CD14-positive monocyte (primary cell): ENCODE data around the gene ADAMTS17. TPM values are rescaled to one million over a fixed set of nuclear protein-coding genes. Genes with fewer than 3 reads are reported as not detected.

Experiments used
- DNase-seq, 3 donors: peaks; one replicate each; pipeline ENCODE4 v3.0.0-alpha.2; 2011 to 2022
- H2AFZ ChIP-seq: 2 replicates; pipeline ENCODE4 v1.6.0; 2012; ENCODE audit warnings: mild to moderate bottlenecking, low read depth, low read length, inconsistent platforms; ENCODE audit not compliant: insufficient read depth, poor library complexity, severe bottlenecking
- H3K27ac ChIP-seq, 2 donors: 1 replicate in 1 of 2; 2 replicates in 1 of 2; pipeline ENCODE4 v1.5.1; 2012 to 2013; ENCODE audit warnings: low read length in 2 of 2, control low read depth in 1 of 2, inconsistent platforms in 1 of 2, low read depth in 1 of 2, mild to moderate bottlenecking in 1 of 2
- H3K27me3 ChIP-seq, 2 donors: one replicate each; pipeline versions ENCODE4 v1.6.0 to v1.6.1; 2011 to 2013; ENCODE audit warnings: low read length in 2 of 2; ENCODE audit not compliant: control insufficient read depth in 2 of 2, insufficient read depth in 2 of 2
- H3K36me3 ChIP-seq, 2 donors: replicated peaks in 1 of 2; 1 replicate in 1 of 2; 2 replicates in 1 of 2; pipeline versions ENCODE4 v1.5.1 to v1.6.1; 2012 to 2013; ENCODE audit warnings: low read length in 2 of 2, control low read depth in 1 of 2, inconsistent platforms in 1 of 2, mild to moderate bottlenecking in 1 of 2; ENCODE audit not compliant: insufficient read depth in 2 of 2, control insufficient read depth in 1 of 2
- H3K4me1 ChIP-seq, 2 donors: 1 replicate in 1 of 2; 2 replicates in 1 of 2; pipeline versions ENCODE4 v1.5.1 to v1.6.1; 2012 to 2013; ENCODE audit warnings: low read length in 2 of 2, control low read depth in 1 of 2, inconsistent platforms in 1 of 2, mild to moderate bottlenecking in 1 of 2, moderate library complexity in 1 of 2; ENCODE audit not compliant: insufficient read depth in 2 of 2, control insufficient read depth in 1 of 2
- H3K4me2 ChIP-seq: replicated peaks from 2 replicates; pipeline ENCODE3; 2012; ENCODE audit warnings: low read length, moderate library complexity, mild to moderate bottlenecking; ENCODE audit not compliant: poor library complexity, severe bottlenecking; ENCODE audit errors: extremely low read depth
- H3K4me3 ChIP-seq, 3 experiments: fragments of 200-600 bp in 1 of 3; sonication (generic) in 1 of 3; replicated peaks in 1 of 3; 1 replicate in 2 of 3; 2 replicates in 1 of 3; pipeline ENCODE4 v1.5.1; 2011 to 2013; ENCODE audit warnings: low read length in 3 of 3, mild to moderate bottlenecking in 3 of 3, control low read depth in 2 of 3, low read depth in 2 of 3, inconsistent platforms in 1 of 3, moderate library complexity in 1 of 3
- H3K79me2 ChIP-seq: 2 replicates; pipeline ENCODE4 v1.6.0; 2012; ENCODE audit warnings: mild to moderate bottlenecking, control low read depth, inconsistent platforms, low read length, moderate library complexity; ENCODE audit not compliant: insufficient read depth
- H3K9ac ChIP-seq: 2 replicates; pipeline ENCODE4 v1.6.0; 2017; ENCODE audit warnings: low read length, mild to moderate bottlenecking; ENCODE audit not compliant: insufficient read depth, poor library complexity, severe bottlenecking
- H3K9me3 ChIP-seq, 2 donors: replicated peaks in 1 of 2; 1 replicate in 1 of 2; 2 replicates in 1 of 2; pipeline versions ENCODE4 v1.5.1 to v1.6.1; 2012 to 2013; ENCODE audit warnings: low read length in 2 of 2, control low read depth in 1 of 2; ENCODE audit not compliant: control insufficient read depth in 1 of 2, insufficient read depth in 1 of 2
- H4K20me1 ChIP-seq: 2 replicates; pipeline ENCODE4 v1.6.0; 2012; ENCODE audit warnings: mild to moderate bottlenecking, low read length, control low read depth, moderate library complexity; ENCODE audit not compliant: insufficient read depth
- H3K27ac Mint-ChIP-seq, 7 donors: one replicate each; pipeline ENCODE4 v1.8.0; 2020; ENCODE audit warnings: mild to moderate bottlenecking in 7 of 7, mixed read lengths in 7 of 7, moderate library complexity in 6 of 7, inconsistent platforms in 2 of 7
- H3K27me3 Mint-ChIP-seq, 3 donors: one replicate each; pipeline ENCODE4 v1.8.0; 2021 to 2022; ENCODE audit warnings: low read depth in 3 of 3, mild to moderate bottlenecking in 3 of 3, mixed read lengths in 3 of 3, moderate library complexity in 3 of 3, inconsistent platforms in 1 of 3
- H3K36me3 Mint-ChIP-seq, 2 donors: one replicate each; pipeline ENCODE4 v1.8.0; 2020; ENCODE audit warnings: mixed read lengths in 2 of 2, inconsistent platforms in 1 of 2, mild to moderate bottlenecking in 1 of 2
- H3K4me1 Mint-ChIP-seq: one replicate; pipeline ENCODE4 v1.8.0; 2020; ENCODE audit warnings: mild to moderate bottlenecking, mixed read lengths
- H3K4me3 Mint-ChIP-seq, 2 donors: one replicate each; pipeline ENCODE4 v1.8.0; 2020; ENCODE audit warnings: mild to moderate bottlenecking in 2 of 2, mixed read lengths in 2 of 2, moderate library complexity in 1 of 2
- H3K9me3 Mint-ChIP-seq, 7 donors: one replicate each; pipeline ENCODE4 v1.8.0; 2020 to 2022; ENCODE audit warnings: mixed read lengths in 7 of 7, mild to moderate bottlenecking in 6 of 7, moderate library complexity in 6 of 7, inconsistent platforms in 2 of 7
- CTCF ChIP-seq: fragments of 200-600 bp; IDR thresholded peaks from one replicate; pipeline ENCODE4 v1.8.0; 2022; ENCODE audit warnings: antibody characterized with exemption, mild to moderate bottlenecking
- WGBS: methylation state at CpG from one replicate; pipeline ENCODE4 v1.1.5; 2013; ENCODE audit warnings: missing lambda C conversion rate; ENCODE audit not compliant: insufficient coverage; 5-methylcytosine and 5-hydroxymethylcytosine counted together
- intact Hi-C, 2 donors: fragments of 100-400 bp; cut with micrococcal nuclease; formaldehyde crosslinking; loops; one replicate each; pipeline versions ENCODE4 v1.15.0 to v1.15.1; 2023
- polyA plus RNA-seq, 3 donors: library from polyadenylated mRNA; depleted of rRNA in 1 of 3; unstranded in 2 of 3; stranded (reverse) in 1 of 3; fragments of 300-500 nt in 2 of 3; fragments of >200 nt in 1 of 3; fragmentation: Illumina TruSeq in 2 of 3; gene quantifications; 1 replicate in 2 of 3; 2 replicates in 1 of 3; pipeline ENCODE4 v1.2.3, GENCODE V29; 2012 to 2021

The ADAMTS17 gene
- polyA plus RNA-seq, 3 donors: 0.03 to 0.25 TPM; not detected in 1

GRCh38 chr15:100242989-100243388 is 98.8 kb downstream of the ADAMTS17 start:
- no peaks in the 10 kb centered on the region for H3K36me3 ChIP-seq
- no peaks in the 10 kb centered on the region for H3K36me3 Mint-ChIP-seq
- no peak overlapping the region for H3K4me3 ChIP-seq
- no peak overlapping the region for H3K4me3 Mint-ChIP-seq
- TF ChIP-seq CTCF: no peak
- H3K9ac ChIP-seq: no peak overlapping the region
- no peak overlapping the region for H3K4me2 ChIP-seq
- no peaks in the 10 kb centered on the region for H3K4me1 ChIP-seq
- no peaks in the 10 kb centered on the region for H3K79me2 ChIP-seq
- no peak overlapping the region for H2AFZ ChIP-seq
- H3K27me3 ChIP-seq: no peaks in the 10 kb centered on the region
- peaks cover 13 to 58% (median 20%) of the 10 kb centered on the region in 7 donors for H3K9me3 Mint-ChIP-seq
- no peaks in the 10 kb centered on the region for H3K4me1 Mint-ChIP-seq
- H4K20me1 ChIP-seq: no peaks in the 10 kb centered on the region
- H3K9me3 ChIP-seq: peaks cover 13 to 35% of the 10 kb centered on the region in 2 donors
- DNase-seq: no peak
- H3K27ac ChIP-seq: no peak overlapping the region
- H3K27me3 Mint-ChIP-seq: peaks cover 0 to 4% (median 2%) of the 10 kb centered on the region in 3 donors
- intact Hi-C loops: no loop called here
- no peak overlapping the region for H3K27ac Mint-ChIP-seq
- WGBS: 100% methylated on average over 1 of the region's 2 CpGs

- H3K36me3 ChIP-seq: no peaks in the 10 kb centered on the region
- no peak overlapping the region for H3K27ac ChIP-seq
- no peaks in the 10 kb centered on the region for H3K4me1 ChIP-seq
- H3K27me3 Mint-ChIP-seq: peaks cover 0 to 4% (median 2%) of the 10 kb centered on the region in 3 donors
- no peaks in the 10 kb centered on the region for H3K27me3 ChIP-seq
- no peak overlapping the region for H2AFZ ChIP-seq
- H3K9me3 ChIP-seq: peaks cover 13 to 35% of the 10 kb centered on the region in 2 donors
- intact Hi-C loops: no loop called here
- no peaks in the 10 kb centered on the region for H3K36me3 Mint-ChIP-seq
- DNase-seq: no peak
- H3K4me3 ChIP-seq: no peak overlapping the region
- H3K4me1 Mint-ChIP-seq: no peaks in the 10 kb centered on the region
- no peak overlapping the region for H3K4me2 ChIP-seq
- no peak overlapping the region for H3K4me3 Mint-ChIP-seq
- no peak overlapping the region for H3K27ac Mint-ChIP-seq
- no peaks in the 10 kb centered on the region for H3K79me2 ChIP-seq
- H3K9me3 Mint-ChIP-seq: peaks cover 14 to 56% (median 20%) of the 10 kb centered on the region in 7 donors
- H3K9ac ChIP-seq: no peak overlapping the region
- TF ChIP-seq CTCF: no peak
- H4K20me1 ChIP-seq: no peaks in the 10 kb centered on the region
- WGBS: 83% methylated on average over 20 of the region's 20 CpGs
These were observed 99.9 kb downstream of the ADAMTS17 start for GRCh38 chr15:100241572-100242482.
